K562 (cell line): ENCODE measurements around the gene GINS2. TPM values are rescaled to one million over a fixed set of nuclear protein-coding genes. Genes with fewer than 3 reads are reported as not detected.

ENCODE experiments used
- ATAC-seq: fragments of 200-7000 bp; cut with Tn5 transposase; 3 replicates; pipeline ENCODE4 v1.9.1; 2020; ENCODE audit warnings: moderate library complexity
- BruUV-seq: library from RNA; stranded (reverse); fragments of 400-500 nt; replicated peaks from 2 replicates; lab custom pipeline; 2021; lab: Mats Ljungman, UMichigan
- CTCF ChIA-PET: fragments of 300-600 bp; formaldehyde crosslinking; extraction: SDS; loops from one replicate; lab custom pipeline; 2021; ENCODE audit warnings: low intra/inter-chr PET ratio; lab: Yijun Ruan, JAX
- POLR2A ChIA-PET: fragments of 300-600, 350-650 bp; sonication (Branson Sonifier 250); formaldehyde crosslinking; extraction: SDS; loops from one replicate; lab custom pipeline; 2021; ENCODE audit warnings: antibody characterized with exemption, inconsistent platforms; lab: Yijun Ruan, JAX
- DNase-seq, 4 experiments: peaks; one replicate each; pipeline versions ENCODE4 v3.0.0 to v3.0.0-alpha.2; 2011 to 2018; ENCODE audit warnings: low spot score in 3 of 4, mixed read lengths in 3 of 4; ENCODE audit errors: extremely low read depth in 1 of 4
- FAIRE-seq: peaks from 2 replicates; lab custom pipeline; 2011; peaks lifted over from hg19 to GRCh38; lab: Jason Lieb, UNC
- H2AFZ ChIP-seq: 2 replicates; pipeline ENCODE4 v1.6.0; 2011; ENCODE audit warnings: low read depth, low read length, control low read depth, inconsistent platforms
- H3K27ac ChIP-seq: fragments of 200-600 bp; 3 replicates; pipeline ENCODE4 v1.8.0; 2011; ENCODE audit warnings: low read depth, mild to moderate bottlenecking, control low read depth, inconsistent platforms, low read length, moderate library complexity, mixed read lengths; ENCODE audit errors: extremely low read depth
- H3K27me3 ChIP-seq, 2 experiments: fragments of 300-600 bp in 1 of 2; 2 replicates in 1 of 2; 3 replicates in 1 of 2; pipeline versions ENCODE4 v1.6.0 to v1.8.0; 2011; ENCODE audit warnings: inconsistent platforms in 2 of 2, low read length in 2 of 2, mild to moderate bottlenecking in 1 of 2, mixed read lengths in 1 of 2, moderate library complexity in 1 of 2; ENCODE audit not compliant: control insufficient read depth in 2 of 2, insufficient read depth in 2 of 2
- H3K36me3 ChIP-seq: fragments of 300-600 bp; 3 replicates; pipeline ENCODE4 v1.8.0; 2011; ENCODE audit warnings: mild to moderate bottlenecking, low read length, inconsistent platforms; ENCODE audit not compliant: control insufficient read depth, insufficient read depth
- H3K4me1 ChIP-seq, 2 experiments: fragments of 200-600 bp in 1 of 2; replicated peaks in 1 of 2; 2 replicates in 1 of 2; 3 replicates in 1 of 2; pipeline versions ENCODE4 v1.5.1 to v1.8.0; 2011; ENCODE audit warnings: inconsistent platforms in 2 of 2, low read length in 2 of 2, mild to moderate bottlenecking in 1 of 2, mixed read lengths in 1 of 2, moderate library complexity in 1 of 2; ENCODE audit not compliant: control insufficient read depth in 2 of 2, insufficient read depth in 2 of 2
- H3K4me2 ChIP-seq: 2 replicates; pipeline ENCODE4 v1.6.1; 2011; ENCODE audit warnings: low read length, control low read depth, inconsistent platforms, mixed read lengths; ENCODE audit not compliant: insufficient read depth
- H3K4me3 ChIP-seq: fragments of 200-600 bp; sonication (generic), shearing (Covaris generic); 2 replicates; pipeline ENCODE4 v1.5.1; 2016; ENCODE audit warnings: control low read depth, inconsistent platforms
- H3K79me2 ChIP-seq: fragments of 200-600 bp; 3 replicates; pipeline ENCODE4 v1.8.0; 2011; ENCODE audit warnings: low read length, inconsistent platforms; ENCODE audit not compliant: control insufficient read depth, insufficient read depth
- H3K9ac ChIP-seq, 2 experiments: 2 replicates each; pipeline versions ENCODE4 v1.6.0 to v1.6.1; 2011; ENCODE audit warnings: low read depth in 2 of 2, low read length in 2 of 2, control low read depth in 1 of 2, inconsistent platforms in 1 of 2, mild to moderate bottlenecking in 1 of 2, mixed read lengths in 1 of 2; ENCODE audit not compliant: insufficient read depth in 1 of 2
- H3K9me1 ChIP-seq: one replicate; pipeline ENCODE4 v1.6.0; 2011; ENCODE audit warnings: inconsistent platforms, mild to moderate bottlenecking, low read length, moderate library complexity; ENCODE audit not compliant: control insufficient read depth, insufficient read depth
- H3K9me3 ChIP-seq: replicated peaks from 2 replicates; pipeline ENCODE4 v1.5.1; 2011; ENCODE audit warnings: low read depth, low read length, inconsistent platforms; ENCODE audit not compliant: control insufficient read depth, insufficient read depth
- H4K20me1 ChIP-seq: replicated peaks from 2 replicates; pipeline ENCODE4 v1.6.1; 2011; ENCODE audit warnings: low read length, inconsistent platforms, mixed read lengths; ENCODE audit not compliant: control insufficient read depth, insufficient read depth
- FOXM1 ChIP-seq, 2 experiments: fragments of 450-650 bp in 1 of 2; sonication (generic) in 1 of 2; formaldehyde crosslinking in 1 of 2; IDR thresholded peaks; 2 replicates each; pipeline versions ENCODE4 v1.6.1 to v1.9.0; 2017 to 2022; ENCODE audit warnings: low read depth in 2 of 2, mild to moderate bottlenecking in 2 of 2, missing genetic modification reagents in 1 of 2, moderate library complexity in 1 of 2
- MYNN ChIP-seq, 2 experiments: sonication (generic); formaldehyde crosslinking in 1 of 2; IDR thresholded peaks; 2 replicates each; pipeline versions ENCODE4 v1.5.0 to v1.6.1; 2016 to 2020; ENCODE audit warnings: antibody characterized with exemption in 1 of 2, missing genetic modification reagents in 1 of 2
- NFIC ChIP-seq: fragments of 450-650 bp; IDR thresholded peaks from 2 replicates; pipeline ENCODE4 v1.6.1; 2017; ENCODE audit warnings: mild to moderate bottlenecking, inconsistent platforms
- NR2C2 ChIP-seq, 2 experiments: fragments of 200-800 bp in 1 of 2; sonication (Bioruptor generic) in 1 of 2; sonication (generic) in 1 of 2; formaldehyde crosslinking in 1 of 2; IDR thresholded peaks; 2 replicates each; pipeline versions ENCODE4 v1.6.1 to v1.8.0; 2016 to 2022; ENCODE audit warnings: mild to moderate bottlenecking in 1 of 2, missing compliant biosample characterization in 1 of 2, missing genetic modification characterization in 1 of 2, missing genetic modification reagents in 1 of 2
- PCBP1 ChIP-seq: fragments of 200-400 bp; formaldehyde crosslinking; IDR thresholded peaks from 2 replicates; pipeline ENCODE4 v1.6.1; 2018; ENCODE audit warnings: mild to moderate bottlenecking, low read depth, low read length; ENCODE audit not compliant: poor library complexity, severe bottlenecking
- POLR2A ChIP-seq: fragments of 450-650 bp; conservative IDR thresholded peaks from 2 replicates; pipeline ENCODE4 v1.6.1; 2016
- POLR2G ChIP-seq: fragments of 200-400 bp; formaldehyde crosslinking; IDR thresholded peaks from 2 replicates; pipeline ENCODE4 v1.6.1; 2017; ENCODE audit warnings: low read depth, mild to moderate bottlenecking, antibody characterized with exemption, low read length, moderate library complexity
- RB1 ChIP-seq: fragments of 450-650 bp; IDR thresholded peaks from 2 replicates; pipeline ENCODE4 v1.6.1; 2017; ENCODE audit warnings: low read depth, mild to moderate bottlenecking
- RBFOX2 ChIP-seq: fragments of 200-400 bp; formaldehyde crosslinking; IDR thresholded peaks from 2 replicates; pipeline ENCODE4 v1.6.1; 2017; ENCODE audit warnings: low read depth, mild to moderate bottlenecking, low read length, moderate library complexity
- RBM22 ChIP-seq: fragments of 200-400 bp; formaldehyde crosslinking; IDR thresholded peaks from 2 replicates; pipeline ENCODE4 v1.6.1; 2018; ENCODE audit warnings: low read length, low read depth; ENCODE audit not compliant: poor library complexity, severe bottlenecking
- TEAD1 ChIP-seq, 2 experiments: fragments of 450-650 bp in 1 of 2; sonication (generic) in 1 of 2; formaldehyde crosslinking; IDR thresholded peaks; 2 replicates each; pipeline versions ENCODE4 v1.4.0 to v1.8.0; 2020 to 2022; ENCODE audit warnings: mild to moderate bottlenecking in 2 of 2, missing genetic modification reagents in 1 of 2
- ZNF212 ChIP-seq: fragments of 450-650 bp; formaldehyde crosslinking; IDR thresholded peaks from 2 replicates; pipeline ENCODE4 v1.4.0; 2020; ENCODE audit warnings: mild to moderate bottlenecking
- ZNF77 ChIP-seq: fragments of 250-450 bp; sonication (Bioruptor Pico); IDR thresholded peaks from 2 replicates; pipeline ENCODE4 v1.5.0; 2020
- WGBS: fragments of 100-300 bp; shearing (Covaris generic); methylation state at CpG from one replicate; pipeline ENCODE4 v1.1.6; 2016; ENCODE audit warnings: low coverage, mixed read lengths; ENCODE audit not compliant: insufficient coverage; ENCODE audit errors: missing lambda C conversion rate; 5-methylcytosine and 5-hydroxymethylcytosine counted together
- in situ Hi-C: fragments of 300-500 bp; cut with MboI; formaldehyde crosslinking; loops from 4 replicates; pipeline ENCODE4 v1.15.0; 2018; ENCODE audit warnings: inconsistent platforms, mixed read lengths
- intact Hi-C: fragments of 100-400 bp; cut with micrococcal nuclease; formaldehyde crosslinking; loops from 2 replicates; pipeline ENCODE4 v1.14.2; 2022
- polyA plus RNA-seq, 8 experiments: library from polyadenylated mRNA; depleted of rRNA in 4 of 8; stranded (reverse) in 5 of 8; unstranded in 3 of 8; fragments of >200 nt; fragmentation: Nextera tagmentation in 2 of 8; fragmentation: Illumina TruSeq in 1 of 8; extraction: Ambion mirVana in 2 of 8; extraction: Trizol in 1 of 8; gene quantifications; 2 replicates each; pipeline versions ENCODE4 v1.2.1 to v1.2.3, GENCODE V29; 2011 to 2014; ENCODE audit warnings: inconsistent platforms in 1 of 8, missing spikeins in 1 of 8
- total RNA-seq, 7 experiments: library from RNA; depleted of rRNA in 6 of 7; stranded (reverse); fragments of >200 nt in 6 of 7; fragmentation: Illumina TruSeq in 2 of 7; extraction: Trizol in 2 of 7; gene quantifications; 2 replicates each; pipeline versions ENCODE4 v1.2.1 to v1.2.3, GENCODE V29; 2011 to 2021; ENCODE audit warnings: low replicate concordance in 1 of 7
- TF ChIP-seq, protein P1 (sequence below): sonication (generic); formaldehyde crosslinking; IDR thresholded peaks from 2 replicates; pipeline ENCODE4 v1.8.1; 2022; ENCODE audit warnings: missing genetic modification reagents
- TF ChIP-seq, protein P2 (sequence below): fragments of 450-650 bp; conservative IDR thresholded peaks from 2 replicates; pipeline ENCODE4 v1.6.1; 2016; ENCODE audit warnings: missing genetic modification characterization, low read depth, mild to moderate bottlenecking, control low read depth, missing compliant biosample characterization

Gene GINS2
- total and polyA plus RNA-seq, 9 of the 15 experiments (the other 6 are each of a cell fraction or from before 2014, with no cell fraction given), result 40.4 to 76.2 (median 44.6) TPM

GRCh38 chr16:85651629-85652430 lies 36.9 kb downstream of the GINS2 start:
- Histone ChIP-seq H3K27me3 (no peaks in the 10 kb centered on the region), H2AFZ (no peak overlapping the region), H3K36me3 (peaks cover 94% of the 10 kb centered on the region; the same call in 2 of the 3 replicates), H3K9ac (peak overlapping the region in 1 of 2 experiments; percentile 73; a peak in 2 of 4 replicates), H3K4me1 (peaks cover 9 to 88% of the 10 kb centered on the region in 2 experiments; a peak in 4 of 5 replicates), H3K4me2 (no peak overlapping the region), H3K27ac (peak overlapping the region; percentile 5; the same call in 1 of the 3 replicates), H3K9me3 (no peaks in the 10 kb centered on the region), H4K20me1 (peaks cover 49% of the 10 kb centered on the region), H3K79me2 (peaks cover 79% of the 10 kb centered on the region), H3K9me1 (peaks cover 14% of the 10 kb centered on the region), H3K4me3 (no peak overlapping the region)
- intact Hi-C loops (loop anchor here (1.0 kb wide), 1 partner anchor 36 kb away; no protein-coding TSS in a partner anchor), in situ Hi-C loops (no loop called here)
- ChIA-PET POLR2A (no interaction called here), CTCF (no interaction called here)
- ATAC-seq, result peak; percentile 16
- 72% methylated on average over 25 of the region's 27 CpGs for WGBS
- DNase-seq, result peak in 1 of 4 experiments; percentile 47
- BruUV-seq, result no TSS peak
- no peak for FAIRE-seq
- peak; percentile 11 for TF ChIP-seq PCBP1
- TF ChIP-seq ZNF212 (CRISPR knock-in tag), result no peak
- TF ChIP-seq, protein P1, sequence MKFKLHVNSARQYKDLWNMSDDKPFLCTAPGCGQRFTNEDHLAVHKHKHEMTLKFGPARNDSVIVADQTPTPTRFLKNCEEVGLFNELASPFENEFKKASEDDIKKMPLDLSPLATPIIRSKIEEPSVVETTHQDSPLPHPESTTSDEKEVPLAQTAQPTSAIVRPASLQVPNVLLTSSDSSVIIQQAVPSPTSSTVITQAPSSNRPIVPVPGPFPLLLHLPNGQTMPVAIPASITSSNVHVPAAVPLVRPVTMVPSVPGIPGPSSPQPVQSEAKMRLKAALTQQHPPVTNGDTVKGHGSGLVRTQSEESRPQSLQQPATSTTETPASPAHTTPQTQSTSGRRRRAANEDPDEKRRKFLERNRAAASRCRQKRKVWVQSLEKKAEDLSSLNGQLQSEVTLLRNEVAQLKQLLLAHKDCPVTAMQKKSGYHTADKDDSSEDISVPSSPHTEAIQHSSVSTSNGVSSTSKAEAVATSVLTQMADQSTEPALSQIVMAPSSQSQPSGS (CRISPR knock-in tag), result no peak
- 0 out of 4 replicates have a peak, but pooled peaks of 1 of the 2 experiments have one; percentile 9 for TF ChIP-seq TEAD1 (CRISPR knock-in tag; IDR thresholded peaks at IDR 0.05)
- TF ChIP-seq POLR2A, result 0 out of 2 replicates have a peak, but pooled peaks have one; percentile 26
- no peak for TF ChIP-seq FOXM1 (IDR thresholded peaks at IDR 0.05; ENCODE audit: low read depth)
- TF ChIP-seq FOXM1 (CRISPR knock-in tag; IDR thresholded peaks at IDR 0.05; ENCODE audit: low read depth), result no peak
- peak; percentile 97 for TF ChIP-seq NFIC
- TF ChIP-seq, protein P2, sequence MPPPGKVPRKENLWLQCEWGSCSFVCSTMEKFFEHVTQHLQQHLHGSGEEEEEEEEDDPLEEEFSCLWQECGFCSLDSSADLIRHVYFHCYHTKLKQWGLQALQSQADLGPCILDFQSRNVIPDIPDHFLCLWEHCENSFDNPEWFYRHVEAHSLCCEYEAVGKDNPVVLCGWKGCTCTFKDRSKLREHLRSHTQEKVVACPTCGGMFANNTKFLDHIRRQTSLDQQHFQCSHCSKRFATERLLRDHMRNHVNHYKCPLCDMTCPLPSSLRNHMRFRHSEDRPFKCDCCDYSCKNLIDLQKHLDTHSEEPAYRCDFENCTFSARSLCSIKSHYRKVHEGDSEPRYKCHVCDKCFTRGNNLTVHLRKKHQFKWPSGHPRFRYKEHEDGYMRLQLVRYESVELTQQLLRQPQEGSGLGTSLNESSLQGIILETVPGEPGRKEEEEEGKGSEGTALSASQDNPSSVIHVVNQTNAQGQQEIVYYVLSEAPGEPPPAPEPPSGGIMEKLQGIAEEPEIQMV, result no peak
- TF ChIP-seq RB1, result no peak
- 0 out of 2 replicates have a peak, but pooled peaks have one; percentile 12 for TF ChIP-seq MYNN (IDR thresholded peaks at IDR 0.05)
- no peak for TF ChIP-seq MYNN (CRISPR knock-in tag; IDR thresholded peaks at IDR 0.05)
- peak; percentile 31; the same call in 1 of the 2 replicates for TF ChIP-seq RBFOX2
- TF ChIP-seq ZNF77 (CRISPR knock-in tag), result no peak
- TF ChIP-seq POLR2G, result peak; percentile 2; the same call in 1 of the 2 replicates
- peak; percentile 1 for TF ChIP-seq RBM22
- no peak for TF ChIP-seq NR2C2 (CRISPR knock-in tag; IDR thresholded peaks at IDR 0.05)
- 0 out of 2 replicates have a peak, but pooled peaks have one; percentile 11 for TF ChIP-seq NR2C2 (tag; IDR thresholded peaks at IDR 0.05)
